ENCODE measurements around the gene TNK1.

TNK1 gene

GRCh38 chr17:7410634-7411426 is 29.9 kb downstream of the TNK1 start:
- DNase-seq (ENCODE audit: low spot score) (no peak), ATAC-seq (ENCODE audit: low read depth) (no peak)
- Histone ChIP-seq H3K27ac (ENCODE audit: poor library complexity, severe bottlenecking) (no peak overlapping the region), H3K4me3 (ENCODE audit: severe bottlenecking) (no peak overlapping the region), H3K4me1 (ENCODE audit: insufficient read depth, poor library complexity, severe bottlenecking) (no peaks in the 10 kb centered on the region), H3K9me3 (ENCODE audit: severe bottlenecking) (no peaks in the 10 kb centered on the region), H3K36me3 (ENCODE audit: low read depth) (no peaks in the 10 kb centered on the region), H3K27me3 (ENCODE audit: insufficient read depth, poor library complexity, severe bottlenecking) (no peaks in the 10 kb centered on the region)
- TF ChIP-seq CTCF (IDR thresholded peaks at IDR 0.05; ENCODE audit: poor library complexity, severe bottlenecking), result no peak

- H3K27me3 ChIP-seq (ENCODE audit: insufficient read depth, poor library complexity, severe bottlenecking), result no peaks in the 10 kb centered on the region
- no peaks in the 10 kb centered on the region for H3K4me1 ChIP-seq (ENCODE audit: insufficient read depth, poor library complexity, severe bottlenecking)
- no peak overlapping the region for H3K4me3 ChIP-seq (ENCODE audit: severe bottlenecking)
- no peaks in the 10 kb centered on the region for H3K9me3 ChIP-seq (ENCODE audit: severe bottlenecking)
- no peak for TF ChIP-seq CTCF (IDR thresholded peaks at IDR 0.05; ENCODE audit: poor library complexity, severe bottlenecking)
- H3K27ac ChIP-seq (ENCODE audit: poor library complexity, severe bottlenecking), result no peak overlapping the region
- DNase-seq (ENCODE audit: low spot score) (no peak), ATAC-seq (ENCODE audit: low read depth) (no peak)
- H3K36me3 ChIP-seq (ENCODE audit: low read depth), result no peaks in the 10 kb centered on the region
Measured at GRCh38 chr17:7411427-7411750, 30.5 kb downstream of the TNK1 start.

- DNase-seq (ENCODE audit: low spot score), result no peak
- Histone ChIP-seq H3K9me3 (ENCODE audit: severe bottlenecking) (no peaks in the 10 kb centered on the region), H3K27me3 (ENCODE audit: insufficient read depth, poor library complexity, severe bottlenecking) (no peaks in the 10 kb centered on the region), H3K36me3 (ENCODE audit: low read depth) (no peaks in the 10 kb centered on the region), H3K4me3 (ENCODE audit: severe bottlenecking) (no peak overlapping the region), H3K27ac (ENCODE audit: poor library complexity, severe bottlenecking) (no peak overlapping the region), H3K4me1 (ENCODE audit: insufficient read depth, poor library complexity, severe bottlenecking) (no peaks in the 10 kb centered on the region)
- no peak for TF ChIP-seq CTCF (IDR thresholded peaks at IDR 0.05; ENCODE audit: poor library complexity, severe bottlenecking)
- ATAC-seq (ENCODE audit: low read depth), result peak; percentile 54
Measured at GRCh38 chr17:7413346-7413985, 32.6 kb downstream of the TNK1 start.

GRCh38 chr17:7414837-7415236 is 33.9 kb downstream of the TNK1 start:
- no peaks in the 10 kb centered on the region for H3K36me3 ChIP-seq (ENCODE audit: low read depth)
- TF ChIP-seq CTCF (IDR thresholded peaks at IDR 0.05; ENCODE audit: poor library complexity, severe bottlenecking), result no peak
- H3K4me3 ChIP-seq (ENCODE audit: severe bottlenecking), result no peak overlapping the region
- H3K27ac ChIP-seq (ENCODE audit: poor library complexity, severe bottlenecking), result no peak overlapping the region
- ATAC-seq (ENCODE audit: low read depth) (no peak), DNase-seq (ENCODE audit: low spot score) (no peak)
- no peaks in the 10 kb centered on the region for H3K4me1 ChIP-seq (ENCODE audit: insufficient read depth, poor library complexity, severe bottlenecking)
- H3K27me3 ChIP-seq (ENCODE audit: insufficient read depth, poor library complexity, severe bottlenecking), result no peaks in the 10 kb centered on the region
- no peaks in the 10 kb centered on the region for H3K9me3 ChIP-seq (ENCODE audit: severe bottlenecking)

- H3K4me3 ChIP-seq (ENCODE audit: severe bottlenecking), result no peak overlapping the region
- H3K36me3 ChIP-seq (ENCODE audit: low read depth), result no peaks in the 10 kb centered on the region
- ATAC-seq (ENCODE audit: low read depth) (no peak), DNase-seq (ENCODE audit: low spot score) (no peak)
- H3K27me3 ChIP-seq (ENCODE audit: insufficient read depth, poor library complexity, severe bottlenecking), result no peaks in the 10 kb centered on the region
- no peak for TF ChIP-seq CTCF (IDR thresholded peaks at IDR 0.05; ENCODE audit: poor library complexity, severe bottlenecking)
- H3K4me1 ChIP-seq (ENCODE audit: insufficient read depth, poor library complexity, severe bottlenecking), result no peaks in the 10 kb centered on the region
- H3K9me3 ChIP-seq (ENCODE audit: severe bottlenecking), result no peaks in the 10 kb centered on the region
- H3K27ac ChIP-seq (ENCODE audit: poor library complexity, severe bottlenecking), result no peak overlapping the region
Measured at GRCh38 chr17:7415784-7416183, 34.9 kb downstream of the TNK1 start.

All from RWPE2 (cell line).